Activated CD4-positive, alpha-beta memory T cell treated with anti-CD3 and anti-CD28 coated beads, Interleukin-2, amount 10 ng/mL, durations not matched to agents 7 days and 5 days (primary cell): Measurements from ENCODE around the gene CLCN2. TPM values are rescaled to one million over a fixed set of nuclear protein-coding genes. Genes with fewer than 3 reads are reported as not detected.

Experiments
- CTCF ChIA-PET: fragments of 350-600 bp; sonication (Branson Sonifier 250); formaldehyde crosslinking; loops from one replicate; lab custom pipeline; 2021; ENCODE audit warnings: antibody characterized with exemption, inconsistent platforms; lab: Charles Lee
- POLR2A ChIA-PET: fragments of 350-600 bp; sonication (Branson Sonifier 250); formaldehyde crosslinking; loops from one replicate; lab custom pipeline; 2021; ENCODE audit warnings: antibody characterized with exemption; lab: Charles Lee
- DNase-seq: peaks from one replicate; pipeline ENCODE4 v3.0.0-alpha.2; 2020
- H3K27ac Mint-ChIP-seq: one replicate; pipeline ENCODE4 v1.8.0; 2021; ENCODE audit warnings: mild to moderate bottlenecking, mixed read lengths
- H3K27me3 Mint-ChIP-seq: one replicate; pipeline ENCODE4 v1.8.0; 2021; ENCODE audit warnings: mixed read lengths
- H3K36me3 Mint-ChIP-seq: one replicate; pipeline ENCODE4 v1.8.0; 2021; ENCODE audit warnings: low read depth, mixed read lengths
- H3K4me1 Mint-ChIP-seq: one replicate; pipeline ENCODE4 v1.8.0; 2021; ENCODE audit warnings: mixed read lengths
- H3K4me3 Mint-ChIP-seq: one replicate; pipeline ENCODE4 v1.8.0; 2021; ENCODE audit warnings: mild to moderate bottlenecking, mixed read lengths
- H3K9me3 Mint-ChIP-seq: one replicate; pipeline ENCODE4 v1.8.0; 2021; ENCODE audit warnings: mixed read lengths
- total RNA-seq, 2 experiments: library from RNA; stranded (reverse); gene quantifications; one replicate each; pipeline ENCODE4 v1.2.3, GENCODE V29; 2021

The CLCN2 gene
- total RNA-seq, 2 experiments from 2014 or later = 3.6 to 4.9 TPM

GRCh38 chr3:184300378-184300720 lies 61.1 kb downstream of the CLCN2 start:
- POLR2A ChIA-PET = interaction anchor here (2.0 to 3.1 kb wide), 2 partner anchors 11 to 15 kb away, joined by 9 to 10 read pairs; no protein-coding TSS in a partner anchor

GRCh38 chr3:184299488-184300377 lies 61.7 kb downstream of the CLCN2 start:
- Mint-ChIP-seq H3K4me3 (peak overlapping the region; percentile 95), H3K36me3 (peaks cover 38% of the 10 kb centered on the region), H3K9me3 (no peaks in the 10 kb centered on the region), H3K27me3 (no peaks in the 10 kb centered on the region), H3K27ac (peak overlapping the region; percentile 81), H3K4me1 (peaks cover 30% of the 10 kb centered on the region)
- CTCF ChIA-PET = interaction anchor here (0.6 to 2.0 kb wide), 2 partner anchors 72 to 1475 kb away, joined by 3 to 4 read pairs; no protein-coding TSS in a partner anchor
- POLR2A ChIA-PET = interaction anchor here (1.1 to 3.1 kb wide), 4 partner anchors 11 to 125 kb away, joined by 6 to 10 read pairs (median 8); partner anchors contain the start of gene AP2M1
- no peak for DNase-seq

More at GRCh38 chr3:184300378-184300720, 61.1 kb downstream of the CLCN2 start:
- Mint-ChIP-seq H3K27ac (no peak overlapping the region), H3K4me3 (peak overlapping the region; percentile 95), H3K4me1 (peaks cover 30% of the 10 kb centered on the region), H3K27me3 (no peaks in the 10 kb centered on the region), H3K9me3 (no peaks in the 10 kb centered on the region), H3K36me3 (peaks cover 41% of the 10 kb centered on the region)
- CTCF ChIA-PET = interaction anchor here (2.0 kb wide), 1 partner anchor 72 kb away, joined by 4 read pairs; no protein-coding TSS in a partner anchor
- DNase-seq = no peak

- no peaks in the 10 kb centered on the region for H3K27me3 Mint-ChIP-seq
- peak within 1 kb of the TSS; percentile 84 for H3K27ac Mint-ChIP-seq
- peaks cover 30% of the 10 kb centered on the region for H3K4me1 Mint-ChIP-seq
- peak; percentile 99 for DNase-seq
- H3K9me3 Mint-ChIP-seq = no peaks in the 10 kb centered on the region
- H3K36me3 Mint-ChIP-seq = peaks cover 30% of the 10 kb centered on the region
- ChIA-PET POLR2A (interaction anchor here (1.1 to 3.1 kb wide), 4 partner anchors 12 to 124 kb away, joined by 6 to 10 read pairs (median 8); partner anchors contain the start of gene AP2M1), CTCF (interaction anchor here (2.0 kb wide), 1 partner anchor 71 kb away, joined by 4 read pairs; no protein-coding TSS in a partner anchor)
- peak within 1 kb of the TSS; percentile 95 for H3K4me3 Mint-ChIP-seq
Measured at GRCh38 chr3:184298759-184299487, 62.5 kb downstream of the CLCN2 start, which contains the start of gene PSMD2. TSS of gene PSMD2 (plus strand) at chr3:184299241. CDS start at chr3:184299267, 26 bp downstream.

- peaks cover 16% of the 10 kb centered on the region for H3K36me3 Mint-ChIP-seq
- no peaks in the 10 kb centered on the region for H3K27me3 Mint-ChIP-seq
- H3K27ac Mint-ChIP-seq = no peak overlapping the region
- CTCF ChIA-PET = interaction anchor here (0.6 kb wide), 1 partner anchor 160 kb away, joined by 3 read pairs; no protein-coding TSS in a partner anchor
- no peak for DNase-seq
- POLR2A ChIA-PET = no interaction called here
- H3K9me3 Mint-ChIP-seq = no peaks in the 10 kb centered on the region
- H3K4me3 Mint-ChIP-seq = no peak overlapping the region
- peaks cover 24% of the 10 kb centered on the region for H3K4me1 Mint-ChIP-seq
Measured at GRCh38 chr3:184296616-184297015, 64.8 kb downstream of the CLCN2 start.

Other genes with a start within 250 kb of the CLCN2 start
- gene EIF2B5, start 226.2 kb downstream of the CLCN2 start, total RNA-seq = 10 to 100 TPM; 45.9 to 47.8 TPM
- 10 to 100 TPM; 33.2 to 40.7 TPM for gene DVL3, start 206.2 kb downstream of the CLCN2 start, total RNA-seq
- 100 to 1,000 TPM; 206 to 218 TPM for gene AP2M1, start 186.8 kb downstream of the CLCN2 start, total RNA-seq
- 10 to 100 TPM; 53.7 to 60.1 TPM for gene ABCF3, start 175.4 kb downstream of the CLCN2 start, total RNA-seq
- gene VWA5B2, start 132.0 kb downstream of the CLCN2 start, total RNA-seq = not detected
- gene ALG3, start 112.6 kb downstream of the CLCN2 start, total RNA-seq = 10 to 100 TPM; 33.3 to 35.3 TPM
- gene EEF1AKMT4, start 111.9 kb downstream of the CLCN2 start, total RNA-seq = 1 to 10 TPM; 3.1 to 3.8 TPM
- gene CAMK2N2, start 100.1 kb downstream of the CLCN2 start, total RNA-seq = under 1 TPM in 1 of 2 experiments, not detected in 1; 0.23 TPM
- gene ECE2, start 85.6 kb downstream of the CLCN2 start, total RNA-seq = not detected
- gene PSMD2, start 62.4 kb downstream of the CLCN2 start, total RNA-seq = 100 to 1,000 TPM; 177 TPM
- gene EIF4G1, start 47.0 kb downstream of the CLCN2 start, total RNA-seq = 100 to 1,000 TPM; 259 to 266 TPM
- 1 to 10 TPM; 6.5 to 8.7 TPM for gene FAM131A, start 24.0 kb downstream of the CLCN2 start, total RNA-seq
- 10 to 100 TPM; 73.9 to 79.3 TPM for gene POLR2H, start 105 bp upstream of the CLCN2 start, total RNA-seq
- not detected for gene THPO, start 16.6 kb upstream of the CLCN2 start, total RNA-seq
- not detected for gene CHRD, start 18.4 kb upstream of the CLCN2 start, total RNA-seq
- gene EPHB3, start 200.2 kb upstream of the CLCN2 start, total RNA-seq = under 1 TPM; 0.20 to 0.71 TPM